C4-2B (cell line): ENCODE data around the gene DNAJC1.

Source experiments
- CTCF ChIP-seq: fragments of 450-650 bp; conservative IDR thresholded peaks from 2 replicates; pipeline ENCODE4 v1.5.1; 2017; ENCODE audit warnings: mild to moderate bottlenecking
- ZFX ChIP-seq: fragments of 450-650 bp; IDR thresholded peaks from 2 replicates; pipeline ENCODE4 v1.6.1; 2017

GRCh38 chr10:21758696-21759095 lies 244.8 kb downstream of the DNAJC1 start:
- TF ChIP-seq CTCF (no peak), ZFX (no peak)
